ENCODE results near the gene PTPRT. TPM values are rescaled to one million over a fixed set of nuclear protein-coding genes. Genes with fewer than 3 reads are reported as not detected.

The PTPRT gene
- total and polyA plus RNA-seq, 7 donors = under 0.01 to 0.09 (median 0.03) TPM; not detected in 1

DNA sequence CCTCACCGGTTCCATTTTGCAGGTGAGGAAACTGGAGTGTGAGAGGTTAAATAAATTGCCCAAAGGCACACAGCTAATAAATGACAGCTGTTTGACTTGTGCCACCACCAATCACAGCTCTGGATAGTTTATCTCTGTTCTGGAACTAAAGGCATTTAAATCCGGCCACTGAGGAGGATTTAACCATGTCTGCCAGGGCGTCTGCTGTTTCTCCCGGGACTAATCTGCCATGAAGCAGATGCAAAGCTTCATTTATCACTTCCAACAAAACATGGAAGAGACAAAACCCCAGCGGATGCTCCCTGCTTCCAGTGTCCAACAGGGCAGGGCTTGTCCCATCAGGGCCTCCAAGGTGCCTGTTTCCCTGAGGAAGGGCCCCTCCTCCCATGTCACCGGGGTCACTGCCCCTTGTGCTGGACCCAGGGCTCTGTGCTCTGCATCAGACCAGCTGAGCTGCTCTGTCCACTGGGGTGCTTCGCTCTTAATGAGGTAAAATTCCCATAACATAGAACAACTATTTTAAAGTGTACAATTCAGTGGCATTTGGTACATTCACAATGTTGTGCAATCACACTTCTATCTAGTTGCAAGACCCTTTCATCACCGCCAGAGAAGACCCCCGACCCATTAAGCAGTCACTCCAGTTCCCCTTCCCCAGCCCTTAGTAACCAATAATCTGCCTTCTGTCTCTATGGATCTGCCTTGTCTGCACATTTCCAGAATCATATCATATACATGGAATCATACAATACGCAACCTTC is 244.3 kb downstream of the PTPRT start:
- TF ChIP-seq, protein P1, sequence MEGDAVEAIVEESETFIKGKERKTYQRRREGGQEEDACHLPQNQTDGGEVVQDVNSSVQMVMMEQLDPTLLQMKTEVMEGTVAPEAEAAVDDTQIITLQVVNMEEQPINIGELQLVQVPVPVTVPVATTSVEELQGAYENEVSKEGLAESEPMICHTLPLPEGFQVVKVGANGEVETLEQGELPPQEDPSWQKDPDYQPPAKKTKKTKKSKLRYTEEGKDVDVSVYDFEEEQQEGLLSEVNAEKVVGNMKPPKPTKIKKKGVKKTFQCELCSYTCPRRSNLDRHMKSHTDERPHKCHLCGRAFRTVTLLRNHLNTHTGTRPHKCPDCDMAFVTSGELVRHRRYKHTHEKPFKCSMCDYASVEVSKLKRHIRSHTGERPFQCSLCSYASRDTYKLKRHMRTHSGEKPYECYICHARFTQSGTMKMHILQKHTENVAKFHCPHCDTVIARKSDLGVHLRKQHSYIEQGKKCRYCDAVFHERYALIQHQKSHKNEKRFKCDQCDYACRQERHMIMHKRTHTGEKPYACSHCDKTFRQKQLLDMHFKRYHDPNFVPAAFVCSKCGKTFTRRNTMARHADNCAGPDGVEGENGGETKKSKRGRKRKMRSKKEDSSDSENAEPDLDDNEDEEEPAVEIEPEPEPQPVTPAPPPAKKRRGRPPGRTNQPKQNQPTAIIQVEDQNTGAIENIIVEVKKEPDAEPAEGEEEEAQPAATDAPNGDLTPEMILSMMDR (IDR thresholded peaks at IDR 0.05) = no peak
- H3K27me3 ChIP-seq (ENCODE audit: insufficient read depth in 3 of 3, low read length in 2 of 3) = no peaks in the 10 kb centered on the region
- no peak overlapping the region for H3K27ac ChIP-seq
- 26 to 31% (median 28%) methylated on average over 10 of the region's 10 CpGs for WGBS, 3 donors
- intact Hi-C loops (cut with DNase I) = no loop called here
- DNase-seq (no peak), ATAC-seq (no peak)
- no peaks in the 10 kb centered on the region for H3K36me3 ChIP-seq (ENCODE audit: insufficient read depth in 1 of 2, low read depth in 1 of 2)
- no peaks in the 10 kb centered on the region for H3K9me3 ChIP-seq
- H3K4me1 ChIP-seq = no peaks in the 10 kb centered on the region
- no peak overlapping the region for H3K4me3 ChIP-seq

DNA sequence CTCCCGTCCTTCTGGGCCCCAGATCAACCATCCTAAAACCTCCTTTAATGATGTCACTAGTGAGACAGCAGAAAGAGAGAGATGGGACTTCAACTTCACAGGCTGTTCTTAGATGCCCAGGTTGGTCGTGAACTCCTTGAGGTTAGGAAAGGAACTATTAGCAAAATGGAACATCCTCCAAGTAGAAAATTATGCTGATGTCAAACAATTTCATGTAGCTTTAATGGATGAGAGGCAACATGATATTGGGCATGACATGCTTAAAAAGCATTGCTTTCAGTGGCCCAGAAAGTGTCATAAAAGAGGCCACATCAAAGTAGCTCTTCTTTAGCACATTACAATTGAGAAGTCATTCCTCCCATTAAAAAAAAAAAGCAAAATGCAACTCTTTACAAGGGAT is 248.1 kb downstream of the PTPRT start:
- no peak overlapping the region for H3K27ac ChIP-seq
- no peaks in the 10 kb centered on the region for H3K4me1 ChIP-seq
- intact Hi-C loops (cut with DNase I) = no loop called here
- ATAC-seq = no peak
- WGBS, 3 donors = 52 to 61% (median 60%) methylated on average over 2 of the region's 2 CpGs
- TF ChIP-seq, protein P1 (IDR thresholded peaks at IDR 0.05) = no peak
- DNase-seq = no peak
- no peak overlapping the region for H3K4me3 ChIP-seq
- H3K36me3 ChIP-seq (ENCODE audit: insufficient read depth in 1 of 2, low read depth in 1 of 2) = no peaks in the 10 kb centered on the region
- no peaks in the 10 kb centered on the region for H3K27me3 ChIP-seq (ENCODE audit: insufficient read depth in 3 of 3, low read length in 2 of 3)
- H3K9me3 ChIP-seq = no peaks in the 10 kb centered on the region

DNA sequence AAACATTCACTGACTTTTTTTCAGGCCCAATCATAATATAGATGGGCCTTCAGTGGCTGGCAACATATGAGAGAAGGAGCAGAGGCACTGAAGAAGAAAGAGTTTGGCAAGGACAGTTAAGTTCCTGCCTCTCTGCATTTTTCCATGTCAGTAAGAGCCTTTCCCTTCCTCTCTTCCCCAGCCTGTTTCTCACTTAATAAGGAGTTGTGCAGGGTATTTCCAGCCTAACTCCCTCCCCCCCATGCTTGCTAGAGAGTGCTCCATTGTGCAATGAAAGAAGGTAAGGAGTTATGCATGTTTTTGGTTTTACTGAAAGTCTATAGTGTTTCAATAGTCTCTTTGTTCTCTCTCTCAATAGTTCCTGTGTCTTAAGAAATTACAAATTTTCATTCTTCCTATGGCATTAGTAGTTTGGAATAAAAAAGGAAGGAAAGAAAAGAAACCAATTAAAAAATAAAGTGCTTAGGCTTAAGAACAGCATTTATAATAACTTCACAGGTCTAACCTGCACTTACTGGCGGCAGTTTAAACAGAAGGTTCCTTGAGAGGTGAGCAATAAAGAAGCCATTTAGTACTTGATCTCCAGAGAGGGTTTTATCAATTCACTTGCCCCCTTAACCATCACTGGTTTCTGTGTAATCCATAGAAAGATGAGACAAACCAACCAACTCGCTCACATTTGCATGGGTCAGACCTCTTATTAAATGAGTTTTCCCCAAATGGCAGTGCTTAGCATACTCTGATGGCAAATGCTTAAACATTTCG is 251.1 kb downstream of the PTPRT start:
- Histone ChIP-seq H3K4me3 (no peak overlapping the region), H3K36me3 (ENCODE audit: insufficient read depth in 1 of 2, low read depth in 1 of 2) (no peaks in the 10 kb centered on the region), H3K27me3 (ENCODE audit: insufficient read depth in 3 of 3, low read length in 2 of 3) (no peaks in the 10 kb centered on the region), H3K27ac (no peak overlapping the region), H3K4me1 (no peaks in the 10 kb centered on the region), H3K9me3 (no peaks in the 10 kb centered on the region)
- WGBS, 3 donors = 71 to 79% (median 73%) methylated on average over 3 of the region's 3 CpGs
- intact Hi-C loops (cut with DNase I) = no loop called here
- DNase-seq (no peak), ATAC-seq (no peak)
- TF ChIP-seq, protein P1 (IDR thresholded peaks at IDR 0.05) = no peak

DNA sequence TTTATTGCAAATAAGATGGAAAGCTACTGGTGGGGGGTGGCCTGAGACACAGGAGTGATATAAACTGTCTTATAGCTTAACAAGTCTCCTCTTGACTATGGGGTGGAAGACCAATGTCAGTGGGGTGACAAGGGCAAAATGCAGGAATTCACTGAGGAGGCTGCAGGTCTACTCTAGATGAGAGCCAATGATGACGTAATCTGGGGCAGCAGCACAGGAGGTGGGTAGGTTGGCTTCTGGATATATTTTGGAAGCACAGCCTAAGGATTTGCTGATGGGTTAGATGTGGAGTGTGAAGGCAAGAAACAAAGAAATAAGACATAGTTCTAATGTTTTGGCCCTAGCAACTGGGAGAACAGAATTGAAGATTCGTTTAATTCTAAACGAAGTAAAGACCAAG is 253.2 kb downstream of the PTPRT start:
- TF ChIP-seq, protein P1 (IDR thresholded peaks at IDR 0.05) = no peak

More for the DNA sequence above, 253.2 kb downstream of the PTPRT start:
- Histone ChIP-seq H3K27me3 (ENCODE audit: insufficient read depth in 3 of 3, low read length in 2 of 3) (no peaks in the 10 kb centered on the region), H3K36me3 (ENCODE audit: insufficient read depth in 1 of 2, low read depth in 1 of 2) (no peaks in the 10 kb centered on the region), H3K4me1 (no peaks in the 10 kb centered on the region), H3K27ac (no peak overlapping the region), H3K9me3 (no peaks in the 10 kb centered on the region), H3K4me3 (no peak overlapping the region)
- WGBS, 3 donors = 83 to 87% (median 84%) methylated on average over 3 of the region's 3 CpGs
- DNase-seq (no peak), ATAC-seq (no peak)
- intact Hi-C loops (cut with DNase I) = no loop called here
